COLO668 (cell line): ENCODE data around the gene TRAK1.

Experiments used
- DNase-seq: peaks from one replicate; lab custom pipeline; 2025; ENCODE audit not compliant: unreplicated experiment; lab: John Stamatoyannopoulos, UW

The TRAK1 gene

DNA sequence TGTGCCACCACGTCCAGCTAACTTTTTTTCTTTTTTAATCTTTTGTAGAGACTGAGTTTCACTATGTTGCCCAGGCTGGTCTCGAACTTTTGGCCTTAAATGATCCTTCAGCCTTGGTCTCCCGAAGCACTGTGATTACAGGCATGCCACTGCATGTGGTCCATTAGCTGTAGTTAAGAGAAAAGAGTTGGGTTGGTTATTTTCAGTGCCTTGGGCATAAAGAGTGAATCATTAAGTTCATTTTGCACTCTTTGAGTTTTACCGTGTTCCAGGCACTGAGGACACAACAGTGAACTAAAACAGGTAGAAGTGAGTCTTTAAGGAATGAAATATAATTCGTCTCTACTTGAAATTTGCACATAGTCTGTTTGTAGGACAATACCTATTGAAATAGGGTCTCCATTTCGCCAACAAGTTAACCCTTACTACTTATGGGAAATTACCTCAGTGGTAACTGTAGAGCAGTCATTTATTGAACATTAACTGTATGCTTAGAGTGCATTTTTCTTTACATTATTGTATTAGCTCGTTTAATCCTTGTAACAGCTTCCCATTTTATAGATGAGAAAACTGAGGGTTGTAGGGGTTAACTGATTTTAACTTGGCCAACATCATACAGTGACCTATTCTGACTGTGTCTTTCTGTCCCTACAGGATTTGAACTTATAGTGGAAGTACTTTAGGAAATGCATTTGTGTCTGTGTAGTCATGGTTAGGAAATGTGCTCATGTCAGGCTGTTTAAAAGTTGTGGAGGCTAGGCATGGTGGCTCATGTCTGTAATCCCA lies 22.7 kb upstream of the TRAK1 start:
- DNase-seq, result no peak

DNA sequence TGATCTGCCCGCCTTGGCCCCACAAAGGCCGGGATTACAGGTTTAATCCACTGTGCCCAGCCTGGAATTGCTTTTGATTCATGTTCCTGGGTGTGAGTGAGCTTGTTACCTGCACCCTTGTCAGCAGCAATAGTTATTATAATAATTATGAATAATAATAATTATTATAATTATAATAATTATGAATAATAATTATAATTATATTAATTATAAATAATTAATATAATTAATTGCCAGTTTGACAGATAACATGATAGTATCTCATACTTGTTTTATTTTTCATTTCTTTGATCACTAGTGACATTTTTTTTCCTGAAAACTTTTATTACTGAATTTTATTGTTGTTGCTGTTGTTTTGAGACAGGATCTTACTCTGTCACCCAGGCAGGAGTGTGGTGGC lies 21.1 kb upstream of the TRAK1 start:
- DNase-seq, result no peak

DNA sequence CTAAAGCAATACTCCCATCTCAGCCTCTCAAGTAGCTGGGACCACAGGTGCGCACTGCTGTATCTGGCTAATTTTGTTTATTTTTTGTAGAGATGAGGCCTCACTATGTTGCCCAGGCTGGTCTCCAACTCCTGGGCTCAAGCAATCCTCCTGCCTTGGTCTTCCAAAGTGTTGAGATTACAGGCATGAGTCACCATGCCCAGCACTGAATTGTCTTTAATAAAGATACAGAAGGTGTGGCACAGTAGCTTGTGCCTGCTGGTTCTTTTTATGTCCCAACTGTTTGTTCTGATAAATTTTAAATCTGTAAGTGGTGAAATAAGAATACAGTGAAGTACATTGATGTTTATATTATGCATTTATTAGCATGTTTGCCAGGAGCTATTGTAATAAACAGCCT lies 20.6 kb upstream of the TRAK1 start:
- DNase-seq, result no peak

DNA sequence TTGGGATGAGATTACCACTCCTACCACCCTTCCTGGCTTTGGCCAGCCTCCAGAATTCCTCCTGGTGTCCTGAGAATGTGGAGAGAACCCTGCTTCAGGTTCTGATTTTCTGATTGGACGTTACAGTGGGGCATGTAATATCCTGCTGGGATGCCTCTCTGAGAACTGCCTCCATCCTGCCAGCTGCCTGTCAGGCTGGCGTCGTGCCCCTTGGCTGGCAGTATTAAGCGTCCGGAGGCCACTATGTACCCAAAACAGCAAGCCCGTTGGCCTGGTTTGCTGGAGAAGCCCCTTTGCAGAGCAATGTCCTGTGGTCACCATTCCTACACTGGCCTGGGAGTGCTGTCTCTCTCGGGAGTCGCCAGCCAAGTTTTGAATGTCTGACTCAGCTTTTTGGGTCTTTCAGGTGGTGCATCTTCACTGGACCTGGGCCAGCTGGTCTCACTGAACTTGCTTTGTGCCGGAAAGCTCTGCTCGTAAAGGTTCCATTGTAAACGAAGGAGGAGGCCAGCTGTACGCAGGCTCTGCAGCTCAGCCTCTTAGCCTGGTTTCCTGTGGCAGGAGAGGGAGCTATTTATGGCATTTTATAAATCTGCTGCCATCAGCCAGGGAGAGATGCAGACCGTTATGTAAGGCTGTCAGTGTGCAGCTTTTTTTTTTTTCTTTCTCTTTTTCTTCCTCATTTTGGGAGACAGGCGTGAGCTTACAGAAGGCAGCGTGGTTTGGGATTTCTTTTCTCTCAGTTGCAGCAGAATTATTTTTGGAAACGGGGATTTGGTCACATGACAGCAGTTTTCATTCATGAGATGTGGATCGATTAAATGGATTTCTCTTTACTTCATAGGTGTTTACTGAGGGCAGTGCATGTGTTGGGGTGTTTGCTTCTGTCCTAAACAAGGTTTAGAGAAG lies 19.0 kb upstream of the TRAK1 start:
- peak; percentile 55 for DNase-seq

DNA sequence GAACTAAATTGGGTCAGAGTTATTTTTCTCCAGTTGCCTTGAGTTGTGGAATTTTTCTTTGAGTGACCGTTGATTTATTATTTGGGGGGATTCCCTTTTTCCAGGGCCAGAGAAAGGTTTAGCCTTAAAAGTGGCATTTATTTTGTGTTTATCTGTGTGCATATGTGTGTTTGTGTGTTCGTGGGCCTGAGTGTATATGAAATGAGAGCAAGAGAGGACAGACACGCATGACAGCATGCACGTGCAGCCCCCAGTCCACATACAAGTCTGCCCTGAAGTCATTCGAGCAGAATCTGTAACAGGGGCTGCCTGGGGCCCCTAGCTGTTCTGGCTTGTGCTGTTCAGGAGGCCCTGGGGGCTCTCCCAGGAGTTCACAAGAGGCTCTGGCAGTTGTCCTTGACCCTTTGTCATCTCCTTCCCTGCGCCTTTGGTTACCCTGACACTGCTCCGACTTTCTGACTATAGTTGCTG lies 18.3 kb upstream of the TRAK1 start:
- DNase-seq, result no peak

DNA sequence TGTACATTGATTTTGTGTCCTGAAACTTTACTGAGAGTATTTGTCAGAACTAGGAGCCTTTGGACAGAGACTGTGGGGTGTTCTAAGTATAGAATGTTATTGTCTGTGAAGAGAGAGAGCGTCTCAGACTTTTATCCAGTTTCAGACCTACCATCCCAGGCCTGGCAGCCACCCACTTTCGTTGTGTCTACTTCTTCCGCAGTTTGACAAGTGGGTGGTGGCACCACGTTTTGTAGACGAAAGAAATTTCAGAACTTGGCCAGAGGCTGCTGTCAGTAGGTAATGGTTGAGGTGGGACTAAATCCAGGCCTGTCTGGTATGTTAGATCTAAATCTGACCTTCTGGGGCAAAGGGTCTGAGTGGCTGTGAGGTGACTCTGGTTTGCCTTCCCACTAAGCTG lies 13.4 kb upstream of the TRAK1 start:
- no peak for DNase-seq

DNA sequence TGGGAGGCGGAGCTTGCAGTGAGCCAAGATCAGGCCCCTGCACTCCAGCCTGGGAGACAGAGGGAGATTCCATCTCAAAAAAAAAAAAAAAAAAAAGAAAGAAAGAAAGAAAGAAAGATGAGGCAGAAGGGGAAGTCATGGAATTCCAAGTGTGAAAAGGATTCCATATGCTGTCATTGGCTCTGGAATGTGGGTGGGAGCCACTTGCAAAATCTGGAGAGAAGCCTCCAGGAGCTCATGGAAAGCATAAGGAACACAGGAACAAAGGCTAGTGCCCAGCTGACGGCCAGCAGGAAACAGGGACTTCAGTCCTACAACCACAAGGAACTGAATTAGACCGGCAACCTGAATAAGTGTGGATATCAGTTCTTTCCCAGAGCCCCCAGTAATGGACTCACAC lies 12.5 kb upstream of the TRAK1 start:
- no peak for DNase-seq

DNA sequence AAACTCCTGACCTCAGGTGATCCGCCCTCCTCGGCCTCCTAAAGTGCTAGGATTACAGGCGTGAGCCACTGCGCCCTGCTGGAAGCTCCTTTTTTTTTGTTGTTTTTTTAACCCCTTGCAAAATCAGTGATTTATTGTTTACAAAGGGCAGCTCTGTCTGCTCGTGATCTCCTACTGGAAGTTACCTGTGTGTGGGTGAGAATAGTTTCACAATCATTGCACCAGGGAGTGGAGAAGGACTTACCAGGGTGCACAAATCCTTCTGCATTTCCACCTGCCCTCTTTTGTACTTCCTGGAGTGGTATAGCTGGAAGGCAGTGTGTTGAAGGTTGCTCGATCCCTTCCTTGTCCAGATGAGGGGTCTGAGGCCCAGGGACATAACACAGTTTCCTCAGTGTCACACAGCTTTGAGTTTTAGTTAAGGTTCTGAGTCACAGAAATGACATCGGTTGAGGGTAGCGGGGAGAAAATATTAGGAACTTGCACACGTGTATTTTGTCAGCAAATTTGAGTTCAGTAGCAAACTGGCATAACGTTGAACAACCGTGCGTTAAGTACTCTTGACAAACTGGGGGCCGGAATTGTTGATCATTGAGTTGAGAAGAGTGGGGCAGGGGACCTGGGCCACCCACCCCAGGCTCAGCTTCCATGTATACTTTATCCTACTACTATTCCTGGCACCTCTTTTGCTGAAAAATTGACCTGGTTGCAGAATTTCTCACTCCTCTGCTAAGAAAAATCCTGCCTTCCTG lies 11.3 kb upstream of the TRAK1 start:
- DNase-seq, result no peak

DNA sequence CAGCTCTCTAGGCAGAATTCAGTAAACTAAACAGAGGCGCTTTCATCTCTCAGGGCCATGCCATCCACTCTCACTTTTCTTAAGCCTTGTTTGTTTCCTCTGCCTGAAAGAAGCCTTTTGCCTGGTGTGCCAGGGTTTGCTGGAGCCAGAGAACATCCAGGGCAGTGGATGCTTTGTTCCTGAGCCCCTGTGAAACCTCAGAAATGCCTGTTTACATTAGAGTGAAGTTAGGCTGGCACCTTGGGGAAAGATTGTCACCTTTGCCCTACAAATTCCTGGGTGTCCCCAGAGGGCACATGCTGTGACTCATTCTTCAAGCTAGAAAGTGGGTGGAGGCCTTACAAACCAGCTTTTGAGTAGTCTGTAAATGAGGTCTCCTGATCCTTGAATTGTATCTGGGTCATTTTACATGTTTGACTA lies 10.7 kb upstream of the TRAK1 start:
- DNase-seq, result peak; percentile 3

DNA sequence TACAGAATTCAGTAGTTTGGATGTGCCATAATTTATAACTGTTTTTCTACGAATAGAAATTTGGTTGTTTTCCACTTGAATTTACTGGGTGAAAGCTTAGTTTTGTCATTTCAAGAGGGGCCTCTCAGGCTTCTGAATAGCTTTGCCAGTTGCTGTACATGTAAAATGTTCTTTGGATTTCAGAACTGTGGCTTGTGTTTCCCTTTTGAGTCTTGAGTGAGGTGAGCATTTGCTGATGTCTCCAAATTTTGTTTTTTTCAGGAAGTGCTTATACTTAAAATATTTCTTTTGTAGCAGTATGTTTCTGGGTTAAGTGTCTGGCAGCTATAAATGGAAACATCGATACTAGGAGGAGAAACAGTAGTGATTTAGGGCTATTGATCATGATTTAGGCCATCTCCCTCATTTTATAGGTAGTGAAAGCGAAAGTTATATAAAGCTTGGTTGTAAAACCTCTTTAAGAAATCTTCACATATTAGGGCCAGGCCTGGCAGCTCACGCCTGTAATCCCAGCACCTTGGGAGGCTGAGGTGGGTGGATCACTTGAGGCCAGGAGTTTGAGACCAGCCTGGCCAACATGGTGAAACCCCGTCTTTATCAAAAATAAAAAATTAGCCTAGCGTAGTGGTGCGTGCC lies 9.2 kb upstream of the TRAK1 start:
- DNase-seq, result no peak

DNA sequence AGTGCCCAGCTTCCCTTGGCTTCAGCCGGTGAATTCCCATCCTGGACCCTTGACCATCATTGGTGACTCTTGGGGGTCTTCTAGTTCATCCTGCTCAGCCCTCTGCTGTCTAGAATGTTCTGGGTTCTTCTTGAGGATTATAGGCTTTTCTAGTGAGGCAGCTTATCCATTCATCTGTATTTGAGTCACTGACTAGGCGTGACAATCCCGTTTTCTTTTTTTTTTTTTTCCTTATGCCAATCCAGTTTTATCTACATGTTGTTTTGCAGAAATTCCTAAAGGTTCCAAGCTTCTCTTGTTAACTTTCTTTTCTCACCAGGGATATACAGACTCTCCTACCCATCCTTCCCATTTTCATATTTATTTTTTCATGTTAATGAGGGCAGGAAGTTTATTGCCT lies 6.6 kb upstream of the TRAK1 start:
- DNase-seq, result no peak

DNA sequence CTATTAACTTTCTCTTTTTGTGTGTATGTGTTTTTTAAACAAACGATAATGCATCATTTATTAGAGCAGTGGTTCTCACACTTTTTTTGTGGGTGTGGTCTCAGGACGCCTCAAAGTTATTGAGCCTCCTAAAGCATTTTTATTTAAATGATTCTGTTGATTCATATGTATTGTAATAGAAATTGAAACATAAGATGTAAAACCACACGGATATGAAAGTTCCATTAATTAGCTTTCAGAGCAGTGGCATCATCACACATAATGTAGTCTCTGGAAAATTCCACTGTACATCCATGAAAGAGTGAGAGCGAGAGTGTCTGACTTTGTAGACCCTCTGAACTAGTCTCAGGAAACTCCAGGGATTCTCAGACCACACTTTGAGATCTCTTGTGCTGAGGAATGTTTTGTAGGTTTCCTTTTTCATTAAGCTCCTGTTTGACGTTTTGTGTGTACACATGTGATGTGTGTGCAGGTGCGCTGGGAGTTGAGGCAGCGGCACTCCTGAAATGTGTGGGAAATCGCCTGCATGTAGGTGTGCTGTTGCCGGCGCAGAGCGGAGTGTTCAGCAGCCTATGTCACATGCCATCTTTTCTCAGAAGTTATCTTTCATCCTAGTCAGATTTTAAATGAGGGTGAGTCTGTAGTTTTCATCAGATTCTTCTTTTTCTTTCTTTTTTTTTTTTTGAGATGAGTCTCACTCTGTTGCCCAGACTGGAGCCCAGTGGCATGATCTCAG lies 5.3 kb upstream of the TRAK1 start:
- no peak for DNase-seq

DNA sequence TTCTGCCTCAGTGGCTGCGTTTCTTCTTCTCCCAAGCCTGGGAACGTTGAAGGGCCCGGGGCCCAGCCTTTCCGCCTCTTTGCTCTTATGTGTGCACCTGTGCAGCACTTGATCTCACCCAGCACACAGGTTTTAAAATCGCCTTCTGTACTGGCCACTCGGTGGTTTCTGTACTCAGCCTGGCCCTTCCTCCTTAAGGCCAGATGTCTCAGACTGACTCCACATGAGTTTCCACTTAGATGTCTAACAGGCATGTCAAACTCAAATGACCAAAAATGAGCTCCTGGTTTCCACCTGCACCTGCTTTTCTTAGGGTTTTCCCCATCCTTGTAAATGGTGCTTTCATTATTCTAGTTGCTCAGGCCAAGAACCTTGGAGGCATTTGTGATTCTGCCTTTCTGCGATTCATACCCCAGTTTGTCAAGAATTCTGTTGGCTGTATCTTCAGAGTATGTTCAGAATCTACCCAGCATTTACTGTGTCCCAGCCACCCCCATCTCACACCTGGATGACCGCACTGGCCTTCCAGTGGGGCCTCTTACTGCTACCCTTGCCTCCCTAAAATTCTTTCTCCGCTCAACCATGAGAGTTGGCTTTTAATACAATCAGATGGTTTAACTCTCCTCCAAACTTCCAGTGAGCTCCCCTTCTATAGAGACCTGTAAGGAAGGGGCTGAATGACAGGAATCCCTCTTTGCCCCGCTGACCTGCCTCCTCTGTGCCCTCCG lies 2.2 kb upstream of the TRAK1 start:
- DNase-seq, result no peak

DNA sequence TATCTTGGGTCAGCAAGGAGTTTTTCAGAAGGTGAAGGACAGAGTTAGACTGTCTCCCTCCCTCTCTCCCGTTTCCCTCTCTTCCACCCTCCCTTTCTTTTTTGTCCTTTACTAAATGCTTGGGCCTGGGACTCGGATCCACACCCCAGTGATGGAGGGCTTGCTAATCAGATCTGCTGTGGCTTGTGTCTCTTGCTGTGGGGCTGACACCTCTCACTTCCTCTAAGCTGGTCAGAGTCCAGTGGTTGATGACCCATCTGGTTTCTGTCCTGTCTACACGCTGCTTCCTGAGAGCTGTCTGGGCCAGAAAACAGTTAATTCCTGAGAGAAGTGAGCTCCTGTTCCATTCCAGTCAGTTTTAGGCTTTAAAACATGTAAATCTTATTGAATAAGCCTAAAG lies 849 bp downstream of the TRAK1 start:
- no peak for DNase-seq

DNA sequence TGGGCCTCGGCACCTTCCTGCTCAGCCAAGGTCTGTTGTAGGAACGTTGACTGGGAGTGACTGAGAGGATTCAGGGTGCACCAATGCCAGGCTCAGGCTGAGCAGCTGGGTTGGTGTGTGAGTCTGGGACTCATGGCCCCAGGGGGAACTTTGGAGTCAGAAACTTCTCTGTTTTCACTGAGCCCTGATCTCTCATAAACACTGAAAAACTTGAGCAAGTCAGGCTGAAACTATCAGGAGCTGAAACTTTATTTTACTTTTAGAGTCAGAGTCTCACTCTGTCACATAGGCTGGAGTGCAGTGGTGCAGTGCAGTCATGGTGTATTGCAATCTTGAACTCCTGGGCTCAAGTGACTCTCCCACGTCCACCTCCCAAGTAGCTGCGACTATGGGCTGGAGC lies 3.0 kb downstream of the TRAK1 start:
- DNase-seq, result no peak

DNA sequence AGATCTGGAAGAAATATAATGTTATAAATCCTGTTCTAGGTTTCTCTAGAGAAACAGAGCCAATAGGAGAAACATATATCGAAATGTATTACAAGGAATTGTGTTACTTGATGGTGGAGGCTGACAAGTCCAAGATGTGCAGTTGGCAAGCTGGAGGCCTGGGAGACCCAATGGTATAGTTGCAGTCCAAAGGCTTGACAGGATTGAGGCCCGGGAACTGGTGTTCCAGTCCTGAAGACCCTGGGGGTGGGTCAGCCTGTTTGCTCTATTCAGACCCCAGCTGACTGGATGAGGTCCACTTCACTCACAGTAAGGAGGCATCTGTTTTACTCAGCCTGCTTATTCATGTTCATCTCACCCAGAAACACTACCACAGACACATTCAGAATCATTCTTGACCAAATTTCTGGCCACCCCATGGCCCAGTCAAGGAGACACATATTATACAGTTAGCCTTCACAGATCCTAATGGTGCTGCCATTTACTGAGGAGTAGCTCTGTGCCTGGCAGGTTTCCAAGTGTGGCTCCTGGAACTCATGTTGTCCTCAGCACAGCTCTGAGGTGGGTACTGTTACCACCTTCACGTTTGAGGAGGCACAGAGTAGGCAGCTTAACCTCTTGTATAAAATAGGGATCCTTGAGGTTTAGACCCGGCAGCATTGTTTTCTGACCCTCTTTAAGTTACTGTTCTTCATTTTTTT lies 3.7 kb downstream of the TRAK1 start:
- no peak for DNase-seq

DNA sequence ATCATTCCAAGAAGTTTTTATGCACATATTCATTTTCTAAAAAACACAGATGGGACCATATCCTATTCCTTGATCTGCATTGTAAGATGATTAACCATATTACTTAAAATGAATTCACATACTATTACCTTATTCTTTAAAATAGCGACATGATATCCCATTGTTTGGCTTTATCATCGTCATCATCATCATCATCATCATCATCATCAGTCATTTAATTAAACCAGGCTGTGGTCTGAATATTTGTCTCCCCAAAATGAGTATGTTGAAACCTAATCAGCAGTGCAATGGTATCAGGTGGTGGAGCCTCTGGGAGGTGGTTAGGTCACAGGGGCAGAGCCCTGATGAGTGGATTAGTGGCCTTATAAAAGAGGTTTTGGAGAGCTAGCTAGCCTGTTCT lies 4.4 kb downstream of the TRAK1 start:
- no peak for DNase-seq

DNA sequence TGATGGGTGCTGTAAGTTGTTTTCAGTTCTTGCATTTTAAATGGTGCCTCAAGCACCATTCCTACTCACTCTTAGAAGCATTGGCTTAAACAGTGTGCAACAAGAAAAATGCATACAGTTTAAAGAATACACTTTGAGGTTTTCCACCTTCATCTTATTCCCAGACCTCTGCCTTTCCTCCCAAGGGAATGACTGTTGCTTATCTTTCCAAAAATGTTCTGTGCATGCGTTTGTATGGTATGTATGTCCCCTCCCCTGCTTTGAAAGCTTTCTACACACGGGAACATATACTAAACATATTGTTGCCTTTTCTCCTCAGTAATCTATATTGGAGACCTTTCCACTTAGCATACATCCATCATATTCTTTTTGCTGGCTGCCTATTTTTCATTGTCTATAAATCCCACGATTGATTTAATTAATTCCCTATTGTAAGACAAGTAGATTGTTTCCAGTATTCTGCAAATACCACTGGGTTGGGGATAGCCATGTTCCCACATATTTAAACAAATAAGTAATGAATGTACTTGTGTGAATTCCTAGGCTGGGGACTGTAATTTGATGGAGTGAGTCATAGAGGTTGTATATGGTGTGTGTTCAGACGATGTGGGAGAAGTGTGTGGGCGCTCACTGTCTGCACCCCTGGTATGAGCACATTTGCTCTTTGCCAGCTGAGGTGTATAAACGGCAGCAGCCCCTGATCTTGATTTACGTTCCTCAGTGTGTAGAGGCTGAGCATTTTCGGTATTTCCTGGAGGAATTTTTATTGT lies 5.8 kb downstream of the TRAK1 start:
- DNase-seq, result no peak
